UCSD-AML1 (cell line): ENCODE results near the gene CLEC17A.
"Not testable (repeated sequence)": the region's sequence is repeated elsewhere in the genome, so short reads cannot be mapped to it uniquely, and the experiment has no call there.

Experiments used
- DNase-seq: peaks from one replicate; lab custom pipeline; 2025; ENCODE audit not compliant: unreplicated experiment; lab: John Stamatoyannopoulos, UW

Gene CLEC17A, protein sequence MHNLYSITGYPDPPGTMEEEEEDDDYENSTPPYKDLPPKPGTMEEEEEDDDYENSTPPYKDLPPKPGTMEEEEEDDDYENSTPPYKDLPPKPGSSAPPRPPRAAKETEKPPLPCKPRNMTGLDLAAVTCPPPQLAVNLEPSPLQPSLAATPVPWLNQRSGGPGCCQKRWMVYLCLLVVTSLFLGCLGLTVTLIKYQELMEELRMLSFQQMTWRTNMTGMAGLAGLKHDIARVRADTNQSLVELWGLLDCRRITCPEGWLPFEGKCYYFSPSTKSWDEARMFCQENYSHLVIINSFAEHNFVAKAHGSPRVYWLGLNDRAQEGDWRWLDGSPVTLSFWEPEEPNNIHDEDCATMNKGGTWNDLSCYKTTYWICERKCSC

DNA sequence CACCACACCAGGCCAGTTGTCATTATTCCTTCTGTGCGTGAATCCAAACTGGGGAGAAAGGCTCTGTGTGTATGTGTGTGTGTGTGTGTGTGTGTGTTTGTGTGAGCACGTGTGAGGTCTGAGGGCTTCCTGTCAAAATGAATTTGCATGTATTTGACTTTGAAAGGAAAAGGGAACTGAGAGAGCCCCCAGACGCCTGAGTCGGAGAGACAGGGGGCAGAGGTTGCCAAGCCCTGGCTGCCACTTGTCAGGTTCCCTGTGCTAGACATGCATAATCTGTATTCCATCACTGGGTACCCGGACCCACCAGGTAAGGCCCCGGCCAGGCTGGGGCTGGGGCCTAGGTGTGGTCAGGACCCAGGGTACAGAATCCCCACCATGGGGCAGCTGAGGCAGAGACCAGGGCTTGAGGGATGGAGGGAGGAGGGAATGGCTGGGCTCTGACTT lies at the start of gene CLEC17A:
Gene CLEC17A, plus strand, starts transcription at position 191 of the 447 bp plus-strand sequence. Its CDS starts 77 bp downstream, at position 268.
- no peak for DNase-seq

DNA sequence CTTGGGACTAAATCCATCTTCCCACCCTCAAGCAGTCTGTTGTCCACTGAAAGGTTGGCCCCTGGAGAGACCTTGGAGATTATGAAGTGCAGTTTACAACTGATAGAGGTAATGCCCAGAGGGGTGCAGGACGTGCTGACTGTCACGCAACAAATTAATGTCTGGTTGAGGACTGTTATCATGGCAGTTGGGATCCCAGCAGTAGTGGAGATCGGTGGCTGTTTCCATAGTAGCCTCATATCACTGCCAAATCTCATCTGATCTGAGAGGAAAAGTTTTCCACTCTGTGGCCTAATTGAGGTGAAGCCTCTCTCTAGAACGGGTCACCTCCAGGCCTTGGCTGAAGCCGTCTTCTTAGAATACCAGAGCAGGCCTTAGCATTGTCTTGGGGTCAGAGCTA lies 49.4 kb upstream of the CLEC17A start:
- DNase-seq, result no peak

- DNase-seq, result peak; percentile 76
Measured at GRCh38 chr19:14536926-14537692, 45.8 kb upstream of the CLEC17A start.

- DNase-seq, result no peak
Measured at GRCh38 chr19:14540741-14541525, 42.0 kb upstream of the CLEC17A start.

DNA sequence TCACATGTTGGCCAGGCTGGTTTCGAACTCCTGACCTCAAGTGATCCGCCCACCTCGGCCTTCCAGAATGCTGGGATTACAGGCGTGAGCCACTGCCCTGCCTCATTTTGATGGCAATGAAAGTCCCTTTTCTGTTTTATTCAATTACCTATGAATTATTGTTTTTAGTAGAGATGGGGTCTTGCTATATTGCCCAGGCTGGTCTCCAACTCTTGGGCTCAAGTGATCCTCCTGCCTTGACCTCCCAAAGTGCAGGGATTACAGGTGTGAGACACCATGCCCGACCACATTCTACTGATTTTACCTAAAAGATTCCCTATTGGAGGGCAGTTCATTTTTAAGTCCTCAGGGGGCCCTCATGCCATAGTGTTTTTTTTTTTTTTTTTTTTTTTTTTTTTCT lies 40.9 kb upstream of the CLEC17A start:
- DNase-seq, result not testable (repeated sequence)

DNA sequence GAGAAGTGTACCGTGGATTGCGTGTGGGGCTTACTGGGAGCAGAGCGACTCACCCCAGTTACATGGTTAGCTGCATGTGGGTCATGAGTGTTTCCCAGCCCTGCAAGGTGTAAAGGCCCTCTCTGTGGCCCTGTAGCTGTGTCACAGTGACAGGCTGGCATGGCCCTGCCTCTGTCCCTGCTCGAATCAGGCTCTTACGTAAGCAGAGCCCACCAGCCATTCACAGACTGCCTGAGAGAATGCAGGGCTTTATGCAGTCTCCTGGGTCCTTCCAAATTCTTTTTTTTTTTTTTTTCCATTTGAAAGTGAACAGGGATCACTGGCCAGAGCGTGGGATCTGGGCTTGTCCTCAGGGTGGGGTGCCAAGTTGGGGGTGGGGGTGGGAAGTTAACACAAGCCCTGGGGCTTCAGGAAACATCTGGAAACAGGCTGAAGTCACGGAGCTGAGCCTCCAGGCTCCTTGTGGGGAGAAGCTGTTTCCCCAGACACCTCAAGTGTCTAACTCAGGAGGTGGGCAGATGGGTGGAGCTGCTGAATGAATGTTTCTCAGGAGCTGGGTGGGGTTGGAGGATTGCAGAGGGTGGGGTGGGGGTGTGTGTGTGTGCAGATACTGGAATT lies 40.1 kb upstream of the CLEC17A start:
- DNase-seq, result peak; percentile 26

DNA sequence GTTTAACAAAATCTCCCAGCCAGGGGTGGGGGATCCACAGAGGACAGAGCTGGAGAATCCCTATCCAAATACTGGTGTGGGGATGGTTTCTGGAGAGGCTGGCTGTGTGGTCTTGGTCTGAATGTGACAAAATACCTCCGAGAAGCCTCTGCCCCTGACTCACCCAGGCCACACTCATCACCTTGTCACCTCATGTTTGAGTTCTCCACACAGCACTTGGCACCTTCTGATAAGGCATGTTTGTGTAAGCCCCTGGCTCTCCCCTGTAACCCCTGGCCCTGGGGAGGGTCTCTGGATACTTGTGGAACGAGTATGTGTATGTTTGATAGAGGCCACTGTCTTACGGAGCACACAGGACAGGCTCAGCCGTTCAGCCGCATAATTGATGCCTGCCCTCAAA lies 38.8 kb upstream of the CLEC17A start:
- DNase-seq, result no peak

DNA sequence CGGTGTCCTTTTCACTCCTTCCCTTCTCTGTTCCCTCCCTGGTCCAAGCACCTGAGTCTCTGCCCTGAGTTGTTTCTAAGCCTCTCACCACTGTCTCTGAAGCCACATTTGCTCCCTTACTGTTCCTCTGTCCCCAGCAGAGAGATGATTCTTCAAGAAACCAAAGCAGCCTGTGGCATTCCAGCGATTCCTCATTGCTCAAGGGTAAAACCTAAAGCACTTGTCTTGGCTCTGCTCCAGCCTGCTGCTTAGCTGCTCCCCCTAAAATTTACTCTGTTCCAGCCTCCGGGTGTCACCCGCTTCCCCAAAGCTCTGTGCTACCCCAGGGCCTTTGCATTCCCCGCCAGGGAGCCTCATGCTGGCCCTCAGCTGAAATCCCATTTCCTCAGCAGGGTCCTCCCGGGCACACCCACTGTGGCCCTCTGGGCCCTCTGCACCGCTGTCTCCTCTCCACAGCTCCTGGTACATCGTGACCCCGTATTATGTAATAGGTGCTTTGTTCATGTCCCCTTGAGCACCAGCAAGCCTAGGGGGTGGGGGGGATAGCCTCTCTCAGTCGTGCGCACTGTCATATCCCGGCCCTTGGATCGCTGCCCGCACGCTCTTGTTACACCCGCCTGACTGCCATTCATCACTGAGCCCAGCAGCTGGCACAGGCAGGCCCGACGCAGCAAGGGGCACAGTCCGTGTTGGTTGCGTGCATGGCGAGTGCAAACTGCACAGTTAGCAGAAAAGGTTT lies 37.7 kb upstream of the CLEC17A start:
- DNase-seq, result no peak

DNA sequence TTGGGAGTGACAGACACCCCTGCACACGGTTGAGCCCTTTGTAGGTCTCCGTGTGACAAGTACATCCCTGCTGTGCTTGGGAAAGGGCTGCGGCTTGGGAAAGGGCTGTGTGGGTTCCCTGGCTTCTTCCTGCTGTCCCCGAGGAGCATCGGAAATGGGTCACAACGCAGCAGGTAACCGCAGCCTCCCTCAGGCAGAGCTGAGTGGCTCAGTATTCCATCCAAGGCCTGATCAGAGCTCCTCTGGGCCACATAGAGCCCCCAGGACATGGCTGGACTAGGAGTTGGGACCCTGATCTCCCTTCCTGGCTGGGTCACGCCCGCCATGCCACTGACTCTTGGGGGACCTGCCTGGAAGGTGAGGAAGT lies 37.2 kb upstream of the CLEC17A start:
- DNase-seq, result no peak

DNA sequence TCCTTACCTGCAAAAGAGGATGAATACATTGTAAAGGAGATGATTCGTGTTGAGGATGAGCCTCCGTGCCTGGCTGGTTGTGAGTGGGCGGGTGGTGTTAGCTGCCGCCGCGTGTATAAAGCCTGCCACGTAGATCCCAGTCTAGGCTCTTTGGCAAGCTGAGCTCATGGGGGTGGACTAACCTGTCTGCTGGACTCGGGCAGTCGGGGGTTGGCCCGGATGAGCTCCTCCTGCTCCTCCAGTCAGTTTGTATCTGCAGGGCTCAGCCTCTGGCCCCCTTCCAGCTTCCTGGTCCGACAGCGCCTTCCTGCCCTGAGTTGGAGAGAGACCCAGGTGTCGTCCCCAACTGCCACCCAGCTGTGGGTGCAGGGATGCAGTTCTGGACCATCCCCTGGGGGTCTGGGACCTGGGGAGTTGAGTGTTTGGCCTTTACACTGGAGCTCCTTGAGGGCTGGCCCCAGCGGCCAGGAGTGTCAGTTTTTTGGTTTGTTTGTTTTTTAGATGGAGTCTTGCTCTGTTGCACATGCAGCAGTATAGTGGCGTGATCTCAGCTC lies 32.6 kb upstream of the CLEC17A start:
- no peak for DNase-seq

DNA sequence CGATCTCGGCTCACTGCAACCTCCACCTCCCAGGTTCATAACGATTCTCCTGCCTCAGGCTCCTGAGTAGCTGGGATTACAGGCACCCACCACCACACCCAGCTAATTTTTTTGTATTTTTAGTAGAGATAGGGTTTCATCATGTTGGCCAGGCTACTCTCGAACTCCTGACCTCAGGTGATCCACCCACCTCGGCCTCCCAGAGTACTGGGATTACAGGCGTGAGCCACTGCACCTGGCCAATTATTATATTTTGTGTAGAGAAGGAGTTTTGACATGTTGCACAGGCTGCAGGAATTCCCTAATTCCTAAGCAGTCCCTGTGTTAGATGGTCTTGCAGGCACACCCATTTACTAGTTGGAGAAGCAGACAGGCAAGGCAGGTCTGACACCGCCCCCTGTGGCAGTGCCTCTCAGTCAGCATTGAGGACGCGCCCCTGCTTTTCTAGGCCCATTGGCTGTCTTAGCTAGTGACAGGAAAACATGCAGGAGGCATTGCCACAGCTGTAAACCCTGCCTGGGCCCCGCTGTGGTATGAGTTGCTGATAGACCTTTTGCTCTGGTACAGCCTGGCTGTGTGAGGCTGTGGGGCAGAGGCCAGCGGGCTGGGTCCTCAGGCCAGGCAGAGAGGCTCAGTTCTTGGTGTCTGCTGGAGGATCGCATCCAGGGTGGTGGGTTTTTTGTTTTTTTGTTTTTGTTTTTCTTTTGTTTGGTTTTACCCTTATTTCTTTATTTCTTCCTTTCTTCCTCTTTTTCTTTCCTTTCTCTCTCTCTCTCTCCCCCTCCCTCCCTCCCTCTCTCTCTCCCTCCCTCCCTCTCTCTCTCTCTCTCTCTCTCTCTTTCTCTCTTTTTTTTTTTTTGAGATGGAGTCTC lies 31.5 kb upstream of the CLEC17A start:
- DNase-seq, result peak; percentile 85

DNA sequence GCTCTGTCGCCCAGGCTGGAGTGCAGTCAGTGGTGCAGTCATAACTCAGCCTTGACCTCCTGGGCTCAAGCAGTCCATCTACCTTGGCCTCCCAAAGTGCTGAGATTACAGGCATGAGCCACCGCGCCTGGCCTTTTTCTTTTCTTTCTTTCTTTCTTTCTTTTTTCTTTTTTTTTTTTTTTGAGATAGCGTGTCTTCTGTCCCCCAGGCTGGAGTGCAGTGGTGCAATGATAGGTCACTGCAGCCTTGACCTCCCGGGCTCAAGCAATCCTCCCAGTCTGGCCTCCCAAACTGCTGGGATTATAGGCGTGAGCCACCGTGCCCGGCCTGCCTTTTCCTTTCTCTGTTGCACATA lies 30.9 kb upstream of the CLEC17A start:
- not testable (repeated sequence) for DNase-seq

DNA sequence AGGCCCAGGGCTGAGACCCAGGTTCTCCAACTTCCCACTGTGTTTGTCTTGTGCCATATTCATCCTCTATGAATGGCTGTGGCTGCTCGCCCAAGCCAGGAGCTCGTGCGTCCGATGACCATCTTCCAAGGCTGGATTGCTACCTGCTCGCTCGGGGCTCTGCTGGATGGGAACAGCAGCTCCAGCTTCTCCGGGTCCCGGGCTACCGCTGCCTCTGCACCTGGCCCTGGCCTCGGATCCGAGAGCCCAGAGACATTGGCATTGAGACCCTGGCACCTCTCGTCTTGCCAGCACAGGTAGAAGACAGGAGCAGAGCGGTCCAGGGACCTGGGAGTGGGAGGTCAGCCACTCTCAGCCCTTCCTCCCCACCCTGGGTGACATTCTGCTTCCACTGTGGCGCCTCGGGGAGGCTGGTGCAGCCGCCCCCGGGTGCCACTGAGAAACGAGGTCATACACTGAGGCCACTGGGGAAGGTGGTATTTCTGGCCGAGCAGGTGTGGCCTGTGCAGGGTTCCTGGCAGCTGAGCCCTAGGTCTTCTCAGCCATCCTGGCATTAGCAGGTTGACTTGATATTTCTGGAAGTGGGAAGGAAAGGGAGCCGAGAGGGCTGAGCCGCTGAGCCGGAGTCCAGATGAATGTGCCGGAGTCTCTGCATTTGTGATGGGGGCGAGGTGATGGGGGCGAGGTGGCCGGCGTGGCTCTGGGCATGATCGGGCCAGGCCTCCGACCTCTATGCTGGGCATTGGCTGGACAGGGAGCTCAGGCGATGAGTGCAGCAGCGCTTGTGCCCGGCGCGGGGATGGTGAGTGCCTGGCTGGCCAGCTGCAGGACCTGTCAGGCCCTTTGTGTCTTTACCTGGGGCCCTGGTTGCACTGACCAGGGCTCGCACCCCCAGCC lies 29.6 kb upstream of the CLEC17A start:
- DNase-seq, result no peak

DNA sequence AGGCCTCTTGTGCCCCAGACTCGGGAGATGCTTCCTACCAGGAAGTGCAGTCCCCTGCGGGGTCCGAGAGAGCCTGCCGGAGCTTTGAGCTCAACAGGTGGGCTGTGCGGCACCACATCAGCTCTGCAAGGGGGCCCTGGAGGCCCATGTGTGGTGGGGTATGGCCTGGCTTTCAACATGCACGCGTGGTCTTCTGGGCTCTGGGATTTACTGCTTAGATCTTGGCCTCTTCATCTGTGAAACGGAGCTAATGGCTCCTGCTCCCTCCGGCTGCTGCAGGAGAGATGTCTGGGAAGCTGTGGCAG lies 29.0 kb upstream of the CLEC17A start:
- no peak for DNase-seq

GRCh38 chr19:14554382-14554812 lies 28.5 kb upstream of the CLEC17A start:
- no peak for DNase-seq

GRCh38 chr19:14555918-14556661 lies 26.8 kb upstream of the CLEC17A start:
- DNase-seq, result no peak

- peak; percentile 81 for DNase-seq
Measured at GRCh38 chr19:14556662-14557188, 26.2 kb upstream of the CLEC17A start.
